PFSK-1 (cell line): Measurements from ENCODE around the gene ZNF513.

ENCODE experiments used
- POLR2AphosphoS5 ChIP-seq: IDR thresholded peaks from 2 replicates; pipeline ENCODE4 v1.6.1; 2012; ENCODE audit warnings: low read depth, mild to moderate bottlenecking, control low read depth, low read length, moderate library complexity
- REST ChIP-seq, 2 experiments: IDR thresholded peaks; 2 replicates each; pipeline versions ENCODE4 v1.6.1 to v1.8.0; 2011 to 2012; ENCODE audit warnings: low read depth in 2 of 2, low read length in 2 of 2, control low read depth in 1 of 2, inconsistent platforms in 1 of 2, mild to moderate bottlenecking in 1 of 2, moderate library complexity in 1 of 2; ENCODE audit not compliant: insufficient read depth in 1 of 2
- SIN3A ChIP-seq: IDR thresholded peaks from 2 replicates; pipeline ENCODE4 v1.6.1; 2012; ENCODE audit warnings: mild to moderate bottlenecking, low read length, moderate library complexity, borderline replicate concordance; ENCODE audit not compliant: insufficient read depth
- TAF1 ChIP-seq: IDR thresholded peaks from 2 replicates; pipeline ENCODE4 v1.6.1; 2012; ENCODE audit warnings: low read length, control low read depth, borderline replicate concordance; ENCODE audit not compliant: insufficient read depth

GRCh38 chr2:27378809-27379290 lies 1.7 kb downstream of the ZNF513 start:
- TF ChIP-seq REST (IDR thresholded peaks at IDR 0.05; ENCODE audit: insufficient read depth in 1 of 2, low read depth in 2 of 2, low read length in 2 of 2) (no peak), TAF1 (no peak), SIN3A (no peak), POLR2AphosphoS5 (no peak)
